WERI-Rb-1 (cell line): ENCODE measurements around the gene PCID2.

ENCODE experiments used
- DNase-seq: peaks from one replicate; pipeline ENCODE4 v3.0.0-alpha.2; 2020
- H3K27ac ChIP-seq: fragments of 250-450 bp; sonication (Bioruptor Pico); 2 replicates; pipeline ENCODE4 v1.5.1; 2020; ENCODE audit warnings: mild to moderate bottlenecking, moderate library complexity
- H3K27me3 ChIP-seq: fragments of 250-450 bp; sonication (Bioruptor Pico); 2 replicates; pipeline ENCODE4 v1.5.1; 2021; ENCODE audit warnings: mild to moderate bottlenecking, low read depth, moderate library complexity; ENCODE audit not compliant: insufficient read depth, severe bottlenecking
- H3K36me3 ChIP-seq: fragments of 250-450 bp; sonication (Bioruptor Pico); 2 replicates; pipeline ENCODE4 v1.5.1; 2020; ENCODE audit warnings: mild to moderate bottlenecking, moderate library complexity
- H3K4me3 ChIP-seq: 2 replicates; pipeline ENCODE4 v1.5.1; 2011; ENCODE audit warnings: low read depth, mild to moderate bottlenecking, control low read depth, low read length
- H3K9me3 ChIP-seq: fragments of 250-450 bp; sonication (Bioruptor Pico); 2 replicates; pipeline ENCODE4 v1.5.1; 2021; ENCODE audit warnings: mild to moderate bottlenecking, moderate library complexity; ENCODE audit not compliant: severe bottlenecking
- TF ChIP-seq, protein P1 (sequence below): IDR thresholded peaks from 2 replicates; pipeline ENCODE4 v1.5.1; 2011; ENCODE audit warnings: low read depth, mild to moderate bottlenecking, control low read depth, inconsistent platforms, low read length

PCID2 gene

GRCh38 chr13:113169277-113170272, 38.9 kb downstream of the PCID2 start:
- Histone ChIP-seq H3K36me3 (peaks cover 47% of the 10 kb centered on the region), H3K9me3 (no peaks in the 10 kb centered on the region), H3K27ac (no peak overlapping the region; the same call in 1 of the 2 replicates), H3K4me3 (no peak overlapping the region), H3K27me3 (no peaks in the 10 kb centered on the region)
- TF ChIP-seq, protein P1, sequence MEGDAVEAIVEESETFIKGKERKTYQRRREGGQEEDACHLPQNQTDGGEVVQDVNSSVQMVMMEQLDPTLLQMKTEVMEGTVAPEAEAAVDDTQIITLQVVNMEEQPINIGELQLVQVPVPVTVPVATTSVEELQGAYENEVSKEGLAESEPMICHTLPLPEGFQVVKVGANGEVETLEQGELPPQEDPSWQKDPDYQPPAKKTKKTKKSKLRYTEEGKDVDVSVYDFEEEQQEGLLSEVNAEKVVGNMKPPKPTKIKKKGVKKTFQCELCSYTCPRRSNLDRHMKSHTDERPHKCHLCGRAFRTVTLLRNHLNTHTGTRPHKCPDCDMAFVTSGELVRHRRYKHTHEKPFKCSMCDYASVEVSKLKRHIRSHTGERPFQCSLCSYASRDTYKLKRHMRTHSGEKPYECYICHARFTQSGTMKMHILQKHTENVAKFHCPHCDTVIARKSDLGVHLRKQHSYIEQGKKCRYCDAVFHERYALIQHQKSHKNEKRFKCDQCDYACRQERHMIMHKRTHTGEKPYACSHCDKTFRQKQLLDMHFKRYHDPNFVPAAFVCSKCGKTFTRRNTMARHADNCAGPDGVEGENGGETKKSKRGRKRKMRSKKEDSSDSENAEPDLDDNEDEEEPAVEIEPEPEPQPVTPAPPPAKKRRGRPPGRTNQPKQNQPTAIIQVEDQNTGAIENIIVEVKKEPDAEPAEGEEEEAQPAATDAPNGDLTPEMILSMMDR = no peak
- no peak for DNase-seq

- TF ChIP-seq, protein P1 = no peak
- H3K27ac ChIP-seq = no peak overlapping the region
- H3K27me3 ChIP-seq = no peaks in the 10 kb centered on the region
- DNase-seq = no peak
- no peaks in the 10 kb centered on the region for H3K9me3 ChIP-seq
- peaks cover 40% of the 10 kb centered on the region for H3K36me3 ChIP-seq
- H3K4me3 ChIP-seq = no peak overlapping the region
Measured at GRCh38 chr13:113168211-113168610, 40.3 kb downstream of the PCID2 start.

DNA sequence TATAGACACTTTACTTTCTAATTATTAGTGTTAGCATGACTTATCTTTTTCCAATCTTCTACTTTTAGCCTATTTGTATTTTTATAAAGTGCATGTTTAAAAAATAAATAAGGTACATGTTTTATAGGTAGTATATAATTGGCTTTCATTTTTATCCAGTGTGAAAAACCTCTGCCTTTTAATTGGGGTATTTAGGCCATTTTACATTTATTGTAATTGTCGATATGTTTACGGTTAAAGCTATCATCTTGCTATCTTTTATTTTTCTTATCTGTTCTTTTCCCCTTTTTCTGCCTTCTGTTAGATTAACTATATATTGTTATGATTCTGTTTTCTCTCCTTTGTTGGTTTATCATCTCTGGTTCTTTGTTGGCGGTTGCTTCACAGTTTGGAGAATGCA, 40.9 kb downstream of the PCID2 start:
- H3K27ac ChIP-seq = no peak overlapping the region
- H3K9me3 ChIP-seq = no peaks in the 10 kb centered on the region
- H3K4me3 ChIP-seq = no peak overlapping the region
- no peak for DNase-seq
- TF ChIP-seq, protein P1 = no peak
- H3K36me3 ChIP-seq = peaks cover 36% of the 10 kb centered on the region
- no peaks in the 10 kb centered on the region for H3K27me3 ChIP-seq

GRCh38 chr13:113167155-113167554, 41.3 kb downstream of the PCID2 start:
- DNase-seq = no peak
- no peaks in the 10 kb centered on the region for H3K27me3 ChIP-seq
- H3K9me3 ChIP-seq = no peaks in the 10 kb centered on the region
- TF ChIP-seq, protein P1 = no peak
- peaks cover 34% of the 10 kb centered on the region for H3K36me3 ChIP-seq
- no peak overlapping the region for H3K4me3 ChIP-seq
- H3K27ac ChIP-seq = no peak overlapping the region

DNA sequence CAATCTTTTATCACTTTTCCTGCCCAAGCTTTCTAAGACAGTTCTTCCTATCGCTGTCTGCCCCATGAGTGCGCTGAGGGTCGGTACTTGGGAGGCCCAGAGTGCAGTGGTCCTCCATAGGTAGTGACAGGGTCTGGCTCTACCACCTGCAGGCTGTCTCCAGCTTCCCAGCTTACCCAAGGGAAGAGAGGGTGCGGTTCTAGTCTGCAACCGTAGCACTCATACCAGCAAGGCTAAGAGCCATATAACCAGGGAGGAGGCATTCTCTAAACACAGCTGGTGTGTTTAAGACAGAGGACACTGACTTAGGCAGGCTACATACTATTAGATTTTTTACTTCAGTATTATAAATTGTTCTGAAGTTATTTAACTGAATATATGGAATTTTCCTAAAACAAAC, 41.8 kb downstream of the PCID2 start:
- no peaks in the 10 kb centered on the region for H3K27me3 ChIP-seq
- H3K9me3 ChIP-seq = no peaks in the 10 kb centered on the region
- H3K4me3 ChIP-seq = no peak overlapping the region
- DNase-seq = no peak
- H3K27ac ChIP-seq = no peak overlapping the region
- peaks cover 29% of the 10 kb centered on the region for H3K36me3 ChIP-seq
- TF ChIP-seq, protein P1 = no peak
